Muscle of leg (tissue), 9 donors: ENCODE results near the gene CSTF3. TPM values are rescaled to one million over a fixed set of nuclear protein-coding genes. Genes with fewer than 3 reads are reported as not detected.

Experiments used
- polyA plus RNA-seq, 8 donors: library from polyadenylated mRNA; unstranded; fragments of 120-200 nt; gene quantifications; one replicate each; pipeline versions ENCODE4 v1.2.1 to v1.2.3, GENCODE V29; 2013; ENCODE audit warnings: inconsistent platforms in 1 of 8, low replicate concordance in 1 of 8; ENCODE audit not compliant: insufficient read length in 8 of 8, insufficient read depth in 1 of 8
- total RNA-seq: library from RNA; stranded (reverse); fragments of 120-200 nt; gene quantifications from one replicate; pipeline ENCODE4 v1.2.4, GENCODE V29; 2013

CSTF3 gene
- total and polyA plus RNA-seq, 9 donors, result 18.4 to 44.8 (median 39.4) TPM

Other genes with a start within 250 kb of the CSTF3 start
- 13.3 TPM for gene DEPDC7, start 145.6 kb downstream of the CSTF3 start, total RNA-seq
- 10 to 100 TPM; 12.8 to 17.5 (median 15.0) TPM for gene DEPDC7, start 145.6 kb downstream of the CSTF3 start, polyA plus RNA-seq
- gene TCP11L1, start 121.9 kb downstream of the CSTF3 start, total RNA-seq, result 9.2 TPM
- gene TCP11L1, start 121.9 kb downstream of the CSTF3 start, polyA plus RNA-seq, result 10 to 100 TPM in 3 of 8 donors, 1 to 10 TPM in 5; 6.9 to 13.2 (median 9.5) TPM
- gene HIPK3, start 95.9 kb upstream of the CSTF3 start, total RNA-seq, result 189 TPM
- 10 to 100 TPM; 47.4 to 83.4 (median 73.8) TPM for gene HIPK3, start 95.9 kb upstream of the CSTF3 start, polyA plus RNA-seq
- 0.98 TPM for gene KIAA1549L, start 214.6 kb upstream of the CSTF3 start, total RNA-seq
- gene KIAA1549L, start 214.6 kb upstream of the CSTF3 start, polyA plus RNA-seq, result 1 to 10 TPM in 7 of 8 donors, under 1 TPM in 1; 0.76 to 2.4 (median 1.2) TPM